ENCODE results near the gene PTPRD. TPM values are rescaled to one million over a fixed set of nuclear protein-coding genes. Genes with fewer than 3 reads are reported as not detected.
"Not testable (repeated sequence)": the region's sequence is repeated elsewhere in the genome, so short reads cannot be mapped to it uniquely, and the experiment has no call there.

Gene PTPRD
- total RNA-seq, 1 experiment from 2014 or later = not detected

DNA sequence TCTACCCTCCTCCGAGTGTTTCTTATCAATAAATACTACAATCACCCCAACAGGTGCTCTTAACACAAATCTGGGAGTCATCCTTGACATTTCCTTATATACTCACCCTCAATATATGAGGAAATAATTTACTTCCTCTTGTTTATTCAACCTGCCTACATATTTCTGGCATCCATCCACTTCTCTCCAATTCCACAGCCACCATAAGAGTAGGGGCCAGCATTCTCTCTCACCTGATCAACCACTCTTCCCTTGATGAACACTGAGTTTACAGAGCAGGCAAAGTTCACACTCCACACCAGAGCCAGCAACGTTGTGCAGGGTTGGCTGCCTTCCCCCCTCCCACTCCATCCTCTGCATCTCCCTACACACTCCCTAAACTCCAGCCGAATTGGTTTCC is 1908.9 kb downstream of the PTPRD start:
- TF ChIP-seq, protein P1, sequence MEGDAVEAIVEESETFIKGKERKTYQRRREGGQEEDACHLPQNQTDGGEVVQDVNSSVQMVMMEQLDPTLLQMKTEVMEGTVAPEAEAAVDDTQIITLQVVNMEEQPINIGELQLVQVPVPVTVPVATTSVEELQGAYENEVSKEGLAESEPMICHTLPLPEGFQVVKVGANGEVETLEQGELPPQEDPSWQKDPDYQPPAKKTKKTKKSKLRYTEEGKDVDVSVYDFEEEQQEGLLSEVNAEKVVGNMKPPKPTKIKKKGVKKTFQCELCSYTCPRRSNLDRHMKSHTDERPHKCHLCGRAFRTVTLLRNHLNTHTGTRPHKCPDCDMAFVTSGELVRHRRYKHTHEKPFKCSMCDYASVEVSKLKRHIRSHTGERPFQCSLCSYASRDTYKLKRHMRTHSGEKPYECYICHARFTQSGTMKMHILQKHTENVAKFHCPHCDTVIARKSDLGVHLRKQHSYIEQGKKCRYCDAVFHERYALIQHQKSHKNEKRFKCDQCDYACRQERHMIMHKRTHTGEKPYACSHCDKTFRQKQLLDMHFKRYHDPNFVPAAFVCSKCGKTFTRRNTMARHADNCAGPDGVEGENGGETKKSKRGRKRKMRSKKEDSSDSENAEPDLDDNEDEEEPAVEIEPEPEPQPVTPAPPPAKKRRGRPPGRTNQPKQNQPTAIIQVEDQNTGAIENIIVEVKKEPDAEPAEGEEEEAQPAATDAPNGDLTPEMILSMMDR (IDR thresholded peaks at IDR 0.05; ENCODE audit: unreplicated experiment) = no peak
- DNase-seq (ENCODE audit: unreplicated experiment) = no peak
- POLR2A ChIA-PET = no interaction called here
- Mint-ChIP-seq H3K4me1 (ENCODE audit: insufficient read depth, unreplicated experiment) (no peaks in the 10 kb centered on the region), H3K36me3 (ENCODE audit: insufficient read depth, unreplicated experiment) (no peaks in the 10 kb centered on the region), H3K9me3 (ENCODE audit: unreplicated experiment) (peaks cover 25% of the 10 kb centered on the region), H3K27me3 (ENCODE audit: insufficient read depth, unreplicated experiment) (no peaks in the 10 kb centered on the region), H3K4me3 (ENCODE audit: unreplicated experiment) (no peak overlapping the region), H3K27ac (ENCODE audit: low read depth, unreplicated experiment) (no peak overlapping the region)
- BruUV-seq (replicated peaks) = no TSS peak
- CTCF ChIA-PET = no interaction called here
- intact Hi-C loops (cut with micrococcal nuclease) = no loop called here

- H3K27me3 Mint-ChIP-seq (ENCODE audit: insufficient read depth, unreplicated experiment) = no peaks in the 10 kb centered on the region
- CTCF ChIA-PET = no interaction called here
- no peak for DNase-seq (ENCODE audit: unreplicated experiment)
- no peak overlapping the region for H3K4me3 Mint-ChIP-seq (ENCODE audit: unreplicated experiment)
- no peak overlapping the region for H3K27ac Mint-ChIP-seq (ENCODE audit: low read depth, unreplicated experiment)
- BruUV-seq (replicated peaks) = no TSS peak
- H3K4me1 Mint-ChIP-seq (ENCODE audit: insufficient read depth, unreplicated experiment) = no peaks in the 10 kb centered on the region
- H3K36me3 Mint-ChIP-seq (ENCODE audit: insufficient read depth, unreplicated experiment) = no peaks in the 10 kb centered on the region
- TF ChIP-seq, protein P1 (IDR thresholded peaks at IDR 0.05; ENCODE audit: unreplicated experiment) = no peak
- POLR2A ChIA-PET = interaction anchor here (0.6 kb wide), 1 partner anchor 69 kb away, joined by 3 read pairs; no protein-coding TSS in a partner anchor
- peaks cover 25% of the 10 kb centered on the region for H3K9me3 Mint-ChIP-seq (ENCODE audit: unreplicated experiment)
- intact Hi-C loops (cut with micrococcal nuclease) = no loop called here
Measured at GRCh38 chr9:8701904-8702303, 1910.9 kb downstream of the PTPRD start.

DNA sequence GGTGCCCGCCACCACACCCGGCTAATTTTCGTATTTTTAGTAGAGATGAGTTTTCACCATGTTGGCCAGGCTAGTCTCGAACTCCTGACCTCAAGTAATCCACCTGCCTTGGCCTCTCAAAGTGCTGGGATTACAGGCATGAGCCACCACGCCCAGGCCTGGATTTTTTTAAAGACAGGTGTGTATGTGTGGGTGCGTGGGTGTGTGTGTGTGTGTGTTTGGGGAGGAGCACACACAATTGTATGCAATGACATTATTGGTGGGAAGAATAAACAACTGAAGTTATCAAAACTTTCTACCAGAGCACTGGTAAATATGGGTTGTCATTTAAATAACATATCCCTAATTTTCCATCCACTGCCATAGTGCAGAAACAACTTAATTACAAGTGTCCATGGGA is 1915.2 kb downstream of the PTPRD start:
- H3K4me3 Mint-ChIP-seq (ENCODE audit: unreplicated experiment); POLR2A ChIA-PET; H3K27me3 Mint-ChIP-seq (ENCODE audit: insufficient read depth, unreplicated experiment); H3K36me3 Mint-ChIP-seq (ENCODE audit: insufficient read depth, unreplicated experiment); BruUV-seq (replicated peaks); DNase-seq (ENCODE audit: unreplicated experiment); H3K4me1 Mint-ChIP-seq (ENCODE audit: insufficient read depth, unreplicated experiment); intact Hi-C loops (cut with micrococcal nuclease); H3K27ac Mint-ChIP-seq (ENCODE audit: low read depth, unreplicated experiment): not testable (repeated sequence)
- peaks cover 21% of the 10 kb centered on the region for H3K9me3 Mint-ChIP-seq (ENCODE audit: unreplicated experiment)
- CTCF ChIA-PET = interaction anchor here (0.7 kb wide), 1 partner anchor 25 kb away, joined by 3 read pairs; no protein-coding TSS in a partner anchor

GRCh38 chr9:8696516-8696915 is 1916.3 kb downstream of the PTPRD start:
- no peak overlapping the region for H3K4me3 Mint-ChIP-seq (ENCODE audit: unreplicated experiment)
- intact Hi-C loops (cut with micrococcal nuclease) = no loop called here
- no peak overlapping the region for H3K27ac Mint-ChIP-seq (ENCODE audit: low read depth, unreplicated experiment)
- CTCF ChIA-PET = no interaction called here
- no peaks in the 10 kb centered on the region for H3K4me1 Mint-ChIP-seq (ENCODE audit: insufficient read depth, unreplicated experiment)
- no peaks in the 10 kb centered on the region for H3K36me3 Mint-ChIP-seq (ENCODE audit: insufficient read depth, unreplicated experiment)
- no TSS peak for BruUV-seq (replicated peaks)
- no peaks in the 10 kb centered on the region for H3K27me3 Mint-ChIP-seq (ENCODE audit: insufficient read depth, unreplicated experiment)
- H3K9me3 Mint-ChIP-seq (ENCODE audit: unreplicated experiment) = peaks cover 12% of the 10 kb centered on the region
- DNase-seq (ENCODE audit: unreplicated experiment) = no peak
- POLR2A ChIA-PET = no interaction called here
- TF ChIP-seq, protein P1 (IDR thresholded peaks at IDR 0.05; ENCODE audit: unreplicated experiment) = no peak

GRCh38 chr9:8694983-8695588 is 1917.7 kb downstream of the PTPRD start:
- intact Hi-C loops (cut with micrococcal nuclease) = no loop called here
- no peak overlapping the region for H3K27ac Mint-ChIP-seq (ENCODE audit: low read depth, unreplicated experiment)
- H3K27me3 Mint-ChIP-seq (ENCODE audit: insufficient read depth, unreplicated experiment) = no peaks in the 10 kb centered on the region
- TF ChIP-seq, protein P1 (IDR thresholded peaks at IDR 0.05; ENCODE audit: unreplicated experiment) = no peak
- no peak for DNase-seq (ENCODE audit: unreplicated experiment)
- POLR2A ChIA-PET = no interaction called here
- peaks cover 10% of the 10 kb centered on the region for H3K9me3 Mint-ChIP-seq (ENCODE audit: unreplicated experiment)
- no peaks in the 10 kb centered on the region for H3K36me3 Mint-ChIP-seq (ENCODE audit: insufficient read depth, unreplicated experiment)
- CTCF ChIA-PET = no interaction called here
- H3K4me1 Mint-ChIP-seq (ENCODE audit: insufficient read depth, unreplicated experiment) = no peaks in the 10 kb centered on the region
- BruUV-seq (replicated peaks) = no TSS peak
- H3K4me3 Mint-ChIP-seq (ENCODE audit: unreplicated experiment) = no peak overlapping the region
